ENCODE measurements around the gene ASH1L.

The ASH1L gene

GRCh38 chr1:155548706-155549105 is 13.9 kb downstream of the ASH1L start:
- Histone ChIP-seq H3K9ac (ENCODE audit: insufficient read length, low read depth) (no peak overlapping the region), H3K4me1 (ENCODE audit: insufficient read depth, insufficient read length) (no peaks in the 10 kb centered on the region), H3K4me3 (ENCODE audit: insufficient read length, low read depth) (no peak overlapping the region), H3K36me3 (ENCODE audit: insufficient read depth, insufficient read length, low read length) (no peaks in the 10 kb centered on the region), H3K9me3 (ENCODE audit: insufficient read depth, low read length) (no peaks in the 10 kb centered on the region), H3K27me3 (ENCODE audit: insufficient read depth, insufficient read length) (no peaks in the 10 kb centered on the region)
- DNase-seq (ENCODE audit: low read depth, low spot score) = no peak
- TF ChIP-seq SUZ12 (IDR thresholded peaks at IDR 0.05; ENCODE audit: extremely low read depth, insufficient read depth, insufficient read length) (no peak), YY1 (IDR thresholded peaks at IDR 0.05; ENCODE audit: insufficient read depth, insufficient read length) (no peak), ZNF274 (IDR thresholded peaks at IDR 0.05; ENCODE audit: low read depth, low read length) (no peak)

- Histone ChIP-seq H3K9me3 (ENCODE audit: insufficient read depth, low read length) (no peaks in the 10 kb centered on the region), H3K9ac (ENCODE audit: insufficient read length, low read depth) (no peak overlapping the region), H3K36me3 (ENCODE audit: insufficient read depth, insufficient read length, low read length) (no peaks in the 10 kb centered on the region), H3K27me3 (ENCODE audit: insufficient read depth, insufficient read length) (no peaks in the 10 kb centered on the region), H3K4me1 (ENCODE audit: insufficient read depth, insufficient read length) (no peaks in the 10 kb centered on the region), H3K4me3 (ENCODE audit: insufficient read length, low read depth) (no peak overlapping the region)
- no peak for DNase-seq (ENCODE audit: low read depth, low spot score)
- TF ChIP-seq SUZ12 (IDR thresholded peaks at IDR 0.05; ENCODE audit: extremely low read depth, insufficient read depth, insufficient read length) (no peak), ZNF274 (IDR thresholded peaks at IDR 0.05; ENCODE audit: low read depth, low read length) (no peak), YY1 (IDR thresholded peaks at IDR 0.05; ENCODE audit: insufficient read depth, insufficient read length) (no peak)
Observed at GRCh38 chr1:155540000-155540874, 22.4 kb downstream of the ASH1L start.

DNA sequence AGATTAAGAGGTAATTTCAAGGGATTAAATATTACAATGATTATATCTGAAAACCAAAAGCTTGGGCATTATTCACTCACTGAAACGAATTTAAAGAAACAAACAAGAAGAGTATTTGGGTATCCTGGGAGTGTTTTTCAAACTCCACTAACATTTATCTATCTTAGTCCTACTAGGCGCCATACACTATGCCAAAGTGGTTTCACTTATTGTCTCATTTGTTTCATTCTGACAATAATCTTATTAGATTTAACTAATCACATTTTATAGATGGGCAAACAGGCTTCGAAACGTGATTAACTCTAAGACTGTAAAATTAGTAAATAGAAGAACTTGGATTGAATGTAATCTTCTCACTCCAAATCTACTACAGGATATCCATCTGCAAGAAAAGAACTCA is 25.4 kb downstream of the ASH1L start:
- Histone ChIP-seq H3K9ac (ENCODE audit: insufficient read length, low read depth) (no peak overlapping the region), H3K4me3 (ENCODE audit: insufficient read length, low read depth) (no peak overlapping the region), H3K4me1 (ENCODE audit: insufficient read depth, insufficient read length) (no peaks in the 10 kb centered on the region), H3K36me3 (ENCODE audit: insufficient read depth, insufficient read length, low read length) (peaks cover 3% of the 10 kb centered on the region), H3K9me3 (ENCODE audit: insufficient read depth, low read length) (no peaks in the 10 kb centered on the region), H3K27me3 (ENCODE audit: insufficient read depth, insufficient read length) (no peaks in the 10 kb centered on the region)
- TF ChIP-seq SUZ12 (IDR thresholded peaks at IDR 0.05; ENCODE audit: extremely low read depth, insufficient read depth, insufficient read length) = no peak
- TF ChIP-seq ZNF274 (IDR thresholded peaks at IDR 0.05; ENCODE audit: low read depth, low read length) = no peak
- TF ChIP-seq YY1 (IDR thresholded peaks at IDR 0.05; ENCODE audit: insufficient read depth, insufficient read length) = no peak
- DNase-seq (ENCODE audit: low read depth, low spot score) = no peak

GRCh38 chr1:155531624-155532023 is 31.0 kb downstream of the ASH1L start:
- Histone ChIP-seq H3K36me3 (ENCODE audit: insufficient read depth, insufficient read length, low read length) (peaks cover 3% of the 10 kb centered on the region), H3K9me3 (ENCODE audit: insufficient read depth, low read length) (no peaks in the 10 kb centered on the region), H3K4me3 (ENCODE audit: insufficient read length, low read depth) (no peak overlapping the region), H3K9ac (ENCODE audit: insufficient read length, low read depth) (no peak overlapping the region), H3K4me1 (ENCODE audit: insufficient read depth, insufficient read length) (no peaks in the 10 kb centered on the region), H3K27me3 (ENCODE audit: insufficient read depth, insufficient read length) (no peaks in the 10 kb centered on the region)
- no peak for DNase-seq (ENCODE audit: low read depth, low spot score)
- TF ChIP-seq YY1 (IDR thresholded peaks at IDR 0.05; ENCODE audit: insufficient read depth, insufficient read length) (no peak), SUZ12 (IDR thresholded peaks at IDR 0.05; ENCODE audit: extremely low read depth, insufficient read depth, insufficient read length) (no peak), ZNF274 (IDR thresholded peaks at IDR 0.05; ENCODE audit: low read depth, low read length) (no peak)

GRCh38 chr1:155529929-155530328 is 32.7 kb downstream of the ASH1L start:
- Histone ChIP-seq H3K9ac (ENCODE audit: insufficient read length, low read depth) (no peak overlapping the region), H3K9me3 (ENCODE audit: insufficient read depth, low read length) (no peaks in the 10 kb centered on the region), H3K4me1 (ENCODE audit: insufficient read depth, insufficient read length) (no peaks in the 10 kb centered on the region), H3K27me3 (ENCODE audit: insufficient read depth, insufficient read length) (no peaks in the 10 kb centered on the region), H3K36me3 (ENCODE audit: insufficient read depth, insufficient read length, low read length) (peaks cover 3% of the 10 kb centered on the region), H3K4me3 (ENCODE audit: insufficient read length, low read depth) (no peak overlapping the region)
- DNase-seq (ENCODE audit: low read depth, low spot score) = no peak
- no peak for TF ChIP-seq ZNF274 (IDR thresholded peaks at IDR 0.05; ENCODE audit: low read depth, low read length)
- TF ChIP-seq SUZ12 (IDR thresholded peaks at IDR 0.05; ENCODE audit: extremely low read depth, insufficient read depth, insufficient read length) = no peak
- no peak for TF ChIP-seq YY1 (IDR thresholded peaks at IDR 0.05; ENCODE audit: insufficient read depth, insufficient read length)

GRCh38 chr1:155529109-155529508 is 33.5 kb downstream of the ASH1L start:
- H3K27me3 ChIP-seq (ENCODE audit: insufficient read depth, insufficient read length) = no peaks in the 10 kb centered on the region
- no peak for TF ChIP-seq ZNF274 (IDR thresholded peaks at IDR 0.05; ENCODE audit: low read depth, low read length)
- H3K9ac ChIP-seq (ENCODE audit: insufficient read length, low read depth) = no peak overlapping the region
- H3K4me1 ChIP-seq (ENCODE audit: insufficient read depth, insufficient read length) = no peaks in the 10 kb centered on the region
- DNase-seq (ENCODE audit: low read depth, low spot score) = no peak
- no peak overlapping the region for H3K4me3 ChIP-seq (ENCODE audit: insufficient read length, low read depth)
- H3K36me3 ChIP-seq (ENCODE audit: insufficient read depth, insufficient read length, low read length) = peaks cover 3% of the 10 kb centered on the region
- no peaks in the 10 kb centered on the region for H3K9me3 ChIP-seq (ENCODE audit: insufficient read depth, low read length)

GRCh38 chr1:155527677-155528076 is 34.9 kb downstream of the ASH1L start:
- Histone ChIP-seq H3K4me3 (ENCODE audit: insufficient read length, low read depth) (no peak overlapping the region), H3K9me3 (ENCODE audit: insufficient read depth, low read length) (no peaks in the 10 kb centered on the region), H3K27me3 (ENCODE audit: insufficient read depth, insufficient read length) (no peaks in the 10 kb centered on the region), H3K9ac (ENCODE audit: insufficient read length, low read depth) (no peak overlapping the region), H3K36me3 (ENCODE audit: insufficient read depth, insufficient read length, low read length) (no peaks in the 10 kb centered on the region), H3K4me1 (ENCODE audit: insufficient read depth, insufficient read length) (no peaks in the 10 kb centered on the region)
- TF ChIP-seq ZNF274 (IDR thresholded peaks at IDR 0.05; ENCODE audit: low read depth, low read length) = no peak
- TF ChIP-seq YY1 (IDR thresholded peaks at IDR 0.05; ENCODE audit: insufficient read depth, insufficient read length) = no peak
- no peak for TF ChIP-seq SUZ12 (IDR thresholded peaks at IDR 0.05; ENCODE audit: extremely low read depth, insufficient read depth, insufficient read length)
- no peak for DNase-seq (ENCODE audit: low read depth, low spot score)
